IPS DF 19.7 (cell line): ENCODE data around the gene MME.

Source experiments
- DNase-seq: peaks from one replicate; pipeline ENCODE4 v3.0.0-alpha.2; 2013; ENCODE audit warnings: low read depth, low spot score

The MME gene

DNA sequence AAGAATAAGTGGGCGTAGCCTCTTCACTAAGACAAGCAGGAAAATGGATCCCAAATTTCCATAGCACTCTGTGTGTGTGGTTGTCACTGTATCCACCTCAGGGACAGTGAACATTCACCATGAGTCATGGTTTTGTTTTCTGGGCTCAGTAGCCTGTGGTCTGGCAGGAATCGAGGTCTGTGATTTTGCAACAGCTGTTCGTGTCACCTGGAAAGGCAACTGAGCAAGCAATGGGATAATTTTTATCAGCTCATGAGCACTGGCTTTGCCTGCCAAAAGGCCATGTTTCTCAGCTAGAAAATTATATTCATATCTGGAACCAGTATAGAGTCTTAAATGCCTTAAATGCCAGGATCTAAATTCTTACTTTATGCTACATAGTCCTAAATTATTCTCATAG, 152.5 kb downstream of the MME start:
- DNase-seq, result no peak

DNA sequence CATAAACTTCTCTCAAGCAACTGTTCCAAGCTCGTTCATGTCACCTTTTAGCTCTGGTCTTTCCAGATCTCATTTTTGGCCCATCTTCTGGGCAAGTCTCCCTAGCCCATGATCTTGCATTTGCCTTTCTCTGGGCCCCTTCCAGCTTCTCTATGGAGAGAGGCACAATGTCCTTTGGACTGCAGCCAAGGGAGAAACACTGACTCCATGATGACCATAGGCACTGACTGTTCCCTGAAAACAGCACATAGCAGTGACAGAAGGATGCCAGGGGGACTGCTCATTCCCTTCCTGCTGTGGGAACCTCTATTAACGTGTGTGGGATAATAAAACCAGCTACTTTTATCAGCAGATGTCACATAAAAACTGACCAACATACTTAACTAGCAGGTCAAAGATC, 153.1 kb downstream of the MME start:
- no peak for DNase-seq
